Stomach (tissue), 9 donors: ENCODE data around the gene SEC14L6. TPM values are rescaled to one million over a fixed set of nuclear protein-coding genes. Genes with fewer than 3 reads are reported as not detected.

Experiments used
- DNase-seq, 2 donors: peaks; one replicate each; pipeline versions ENCODE4 v3.0.0 to v3.0.0-alpha.2; 2013 to 2019
- H3K27ac ChIP-seq, 5 donors: fragments of 200-600 bp in 4 of 5; sonication (generic) in 4 of 5; one replicate each; pipeline ENCODE4 v1.5.1; 2013 to 2019; ENCODE audit warnings: mild to moderate bottlenecking in 1 of 5, moderate library complexity in 1 of 5
- H3K27me3 ChIP-seq, 3 donors: fragments of 200-600 bp; sonication (generic); one replicate each; pipeline ENCODE4 v1.5.1; 2017 to 2019; ENCODE audit warnings: mixed run types in 1 of 3
- H3K36me3 ChIP-seq, 4 donors: fragments of 200-600 bp; sonication (generic); 1 replicate in 3 of 4; 2 replicates in 1 of 4; pipeline ENCODE4 v1.5.1; 2016 to 2019
- H3K4me1 ChIP-seq, 4 donors: fragments of 200-600 bp; sonication (generic); one replicate each; pipeline ENCODE4 v1.5.1; 2016 to 2019
- H3K4me3 ChIP-seq, 4 donors: fragments of 200-600 bp; sonication (generic) in 3 of 4; one replicate each; pipeline ENCODE4 v1.5.1; 2016 to 2019; ENCODE audit warnings: mild to moderate bottlenecking in 1 of 4
- H3K9me3 ChIP-seq, 4 donors: fragments of 200-600 bp; sonication (generic); one replicate each; pipeline ENCODE4 v1.5.1; 2016 to 2019
- EP300 ChIP-seq: sonication (generic); formaldehyde crosslinking; IDR thresholded peaks from one replicate; pipeline ENCODE4 v1.6.1; 2017; ENCODE audit warnings: antibody characterized with exemption
- POLR2A ChIP-seq, 4 donors: fragments of 450-650 bp; IDR thresholded peaks; one replicate each; pipeline ENCODE4 v1.6.1; 2016; ENCODE audit warnings: antibody characterized with exemption in 4 of 4, control low read depth in 2 of 4, mild to moderate bottlenecking in 1 of 4, moderate library complexity in 1 of 4
- POLR2AphosphoS5 ChIP-seq, 3 donors: sonication (generic); formaldehyde crosslinking; IDR thresholded peaks; one replicate each; pipeline ENCODE4 v1.6.1; 2016; ENCODE audit warnings: antibody characterized with exemption in 3 of 3
- WGBS, 5 donors: extraction: QIAGEN DNeasy Blood & Tissue Kit in 3 of 5; methylation state at CpG; one replicate each; pipeline versions ENCODE4 v1.1.5 to v1.1.7; 2013 to 2018; 5-methylcytosine and 5-hydroxymethylcytosine counted together
- intact Hi-C: fragments of 100-400 bp; cut with DNase I; formaldehyde crosslinking; loops from one replicate; pipeline ENCODE4 v1.15.1; 2023; ENCODE audit warnings: low total_unique reads
- polyA plus RNA-seq, 3 donors: library from polyadenylated mRNA; stranded (reverse); fragments of 200-250 nt; gene quantifications; one replicate each; pipeline ENCODE4 v1.2.3, GENCODE V29; 2013
- total RNA-seq, 5 donors: library from RNA; depleted of rRNA; stranded (reverse); fragments of >200 nt; gene quantifications; one replicate each; pipeline versions ENCODE4 v1.1.0 to v1.2.3, GENCODE V29; 2014 to 2016
- TF ChIP-seq, protein P1 (sequence below), 7 experiments: fragments of 450-650 bp in 4 of 7; fragments of 200-600 bp in 3 of 7; sonication (generic) in 3 of 7; IDR thresholded peaks; one replicate each; pipeline ENCODE4 v1.5.1; 2016 to 2019; ENCODE audit warnings: antibody characterized with exemption in 7 of 7, control low read depth in 2 of 7, mild to moderate bottlenecking in 1 of 7
- donor health status: healthy with polysubstance abuse.
- donor health status: Bipolar disorder and iron deficiency.
- donor health status: healthy.

Gene SEC14L6
- total and polyA plus RNA-seq, 8 donors, result 0.58 to 1.4 (median 0.84) TPM; not detected in 4

DNA sequence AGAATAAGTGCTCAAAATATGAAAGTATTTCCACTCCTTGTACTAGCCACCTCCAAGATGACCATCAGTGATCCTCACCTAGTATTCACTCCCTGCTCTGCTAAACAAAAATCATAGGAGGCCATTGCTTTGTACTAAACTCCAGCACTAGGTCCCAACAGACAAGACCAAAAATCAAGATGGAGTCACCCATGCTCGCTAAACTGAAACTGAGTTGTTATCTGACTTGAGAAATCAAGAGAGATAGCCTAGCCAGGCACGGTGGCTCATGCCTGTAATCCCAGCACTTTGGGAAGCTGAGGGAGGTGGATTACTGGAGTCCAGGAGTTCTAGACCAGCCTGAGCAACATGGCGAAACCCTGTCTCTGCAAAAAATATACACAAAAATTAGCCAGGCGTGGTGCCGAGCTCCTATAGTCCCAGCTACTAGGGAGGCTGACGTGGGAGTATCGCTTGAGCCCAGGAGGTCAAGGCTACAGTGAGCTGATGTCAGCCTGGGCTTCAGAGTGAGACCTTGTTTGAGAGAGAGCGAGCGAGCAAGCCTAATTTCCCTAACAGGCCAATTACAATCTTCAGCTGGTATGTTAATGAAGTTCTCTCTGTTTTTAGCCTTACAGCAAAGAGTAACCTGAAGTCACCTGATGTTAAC is 9.3 kb downstream of the SEC14L6 start:
- 77 to 93% (median 82%) methylated on average over 8 to 9 of the region's 9 CpGs for WGBS, 5 donors
- H3K27me3 ChIP-seq, result peaks cover 0 to 10% (median 6%) of the 10 kb centered on the region in 3 donors
- intact Hi-C loops, result no loop called here
- no peak overlapping the region for H3K4me3 ChIP-seq
- H3K9me3 ChIP-seq, result no peaks in the 10 kb centered on the region
- DNase-seq, result no peak
- no peak overlapping the region for H3K27ac ChIP-seq
- TF ChIP-seq EP300 (no peak), POLR2AphosphoS5 (IDR thresholded peaks at IDR 0.05) (no peak), POLR2A (IDR thresholded peaks at IDR 0.05) (no peak)
- TF ChIP-seq, protein P1, sequence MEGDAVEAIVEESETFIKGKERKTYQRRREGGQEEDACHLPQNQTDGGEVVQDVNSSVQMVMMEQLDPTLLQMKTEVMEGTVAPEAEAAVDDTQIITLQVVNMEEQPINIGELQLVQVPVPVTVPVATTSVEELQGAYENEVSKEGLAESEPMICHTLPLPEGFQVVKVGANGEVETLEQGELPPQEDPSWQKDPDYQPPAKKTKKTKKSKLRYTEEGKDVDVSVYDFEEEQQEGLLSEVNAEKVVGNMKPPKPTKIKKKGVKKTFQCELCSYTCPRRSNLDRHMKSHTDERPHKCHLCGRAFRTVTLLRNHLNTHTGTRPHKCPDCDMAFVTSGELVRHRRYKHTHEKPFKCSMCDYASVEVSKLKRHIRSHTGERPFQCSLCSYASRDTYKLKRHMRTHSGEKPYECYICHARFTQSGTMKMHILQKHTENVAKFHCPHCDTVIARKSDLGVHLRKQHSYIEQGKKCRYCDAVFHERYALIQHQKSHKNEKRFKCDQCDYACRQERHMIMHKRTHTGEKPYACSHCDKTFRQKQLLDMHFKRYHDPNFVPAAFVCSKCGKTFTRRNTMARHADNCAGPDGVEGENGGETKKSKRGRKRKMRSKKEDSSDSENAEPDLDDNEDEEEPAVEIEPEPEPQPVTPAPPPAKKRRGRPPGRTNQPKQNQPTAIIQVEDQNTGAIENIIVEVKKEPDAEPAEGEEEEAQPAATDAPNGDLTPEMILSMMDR (IDR thresholded peaks at IDR 0.05), result no peak
- H3K4me1 ChIP-seq, result peaks cover 6 to 10% (median 6%) of the 10 kb centered on the region in 4 donors
- H3K36me3 ChIP-seq, result no peaks in the 10 kb centered on the region

DNA sequence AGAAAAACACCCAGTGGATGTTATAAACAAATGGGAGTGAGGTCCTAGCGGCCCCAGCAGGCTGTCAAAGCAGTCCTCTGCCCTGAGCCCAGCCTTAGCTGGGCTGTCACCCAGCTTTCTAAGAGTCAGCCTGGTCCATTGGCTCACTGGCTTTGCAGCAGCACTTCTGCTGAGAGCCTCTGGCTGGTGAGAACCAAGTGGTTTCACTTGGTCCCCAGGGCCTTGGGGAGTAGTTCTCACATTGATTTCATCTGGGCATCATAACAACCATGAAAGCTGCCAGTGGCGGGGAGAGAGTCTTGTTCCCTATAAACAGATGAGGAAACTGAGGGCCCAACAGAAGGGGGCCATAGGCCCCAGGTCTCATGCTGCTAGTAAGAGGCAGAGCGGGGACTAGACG is 11.4 kb downstream of the SEC14L6 start:
- Histone ChIP-seq H3K9me3 (no peaks in the 10 kb centered on the region), H3K27ac (no peak overlapping the region), H3K4me1 (no peaks in the 10 kb centered on the region), H3K4me3 (no peak overlapping the region), H3K27me3 (no peaks in the 10 kb centered on the region), H3K36me3 (no peaks in the 10 kb centered on the region)
- DNase-seq, result no peak
- intact Hi-C loops, result no loop called here
- TF ChIP-seq, protein P1 (IDR thresholded peaks at IDR 0.05), result no peak
- TF ChIP-seq EP300 (no peak), POLR2A (IDR thresholded peaks at IDR 0.05) (no peak), POLR2AphosphoS5 (IDR thresholded peaks at IDR 0.05) (no peak)
- WGBS, 5 donors, result 80 to 96% (median 91%) methylated on average over 4 of the region's 4 CpGs

DNA sequence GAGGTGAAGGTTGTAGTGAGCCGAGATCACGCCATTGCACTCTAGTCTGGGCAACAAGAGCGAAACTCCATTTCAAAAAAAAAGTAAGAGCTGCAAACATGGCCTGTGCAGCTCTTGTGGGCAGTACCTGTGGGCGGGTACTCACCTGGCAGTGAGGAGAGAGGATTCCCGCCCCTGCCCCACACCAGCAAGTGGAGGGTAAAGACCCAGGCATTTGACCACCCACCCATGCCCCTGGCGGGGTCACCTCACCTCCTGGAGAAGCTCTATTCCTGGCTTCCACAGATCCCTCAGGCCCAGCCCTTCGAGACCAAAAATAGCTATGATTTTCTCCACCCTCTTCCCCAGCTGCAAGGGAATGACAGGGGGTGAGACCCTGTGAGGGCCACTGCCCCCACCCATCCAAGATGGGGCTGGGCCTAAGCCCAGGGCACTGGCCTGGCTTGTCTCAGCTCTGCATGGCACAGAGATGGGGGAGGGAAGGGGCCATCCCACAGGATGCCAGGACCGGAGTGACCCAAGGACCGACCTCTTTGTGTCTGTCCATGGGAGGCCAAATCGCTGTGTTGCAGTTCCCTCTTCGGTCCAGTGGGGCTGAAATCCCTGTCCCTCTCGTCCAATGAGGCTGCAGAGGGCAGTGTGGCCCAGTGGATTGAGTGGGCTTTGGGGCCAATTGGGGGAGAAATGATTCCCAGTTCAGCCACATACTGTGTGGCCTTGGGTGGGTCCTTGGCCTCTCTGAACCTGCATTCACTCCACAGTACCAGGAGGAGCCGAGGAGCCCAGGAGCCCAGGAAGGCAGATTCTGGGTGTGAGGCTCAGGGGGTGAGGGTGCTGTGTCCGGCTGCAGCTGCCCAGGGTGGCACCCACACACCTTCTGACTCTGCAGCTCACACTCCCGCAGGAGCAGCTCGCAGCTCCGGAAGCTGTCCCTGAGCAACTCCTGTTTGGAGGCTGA is 14.6 kb downstream of the SEC14L6 start:
- 88 to 95% (median 90%) methylated on average over 10 to 17 of the region's 17 CpGs for WGBS, 5 donors

GRCh38 chr22:30526656-30527055 is 19.9 kb downstream of the SEC14L6 start:
- H3K4me1 ChIP-seq, result no peaks in the 10 kb centered on the region
- WGBS, 5 donors, result 82 to 90% (median 89%) methylated on average over 4 of the region's 4 CpGs
- intact Hi-C loops, result no loop called here
- no peaks in the 10 kb centered on the region for H3K36me3 ChIP-seq
- no peaks in the 10 kb centered on the region for H3K27me3 ChIP-seq
- no peak for DNase-seq
- H3K9me3 ChIP-seq, result no peaks in the 10 kb centered on the region
- no peak overlapping the region for H3K27ac ChIP-seq
- no peak overlapping the region for H3K4me3 ChIP-seq
- TF ChIP-seq POLR2A (IDR thresholded peaks at IDR 0.05) (no peak), POLR2AphosphoS5 (IDR thresholded peaks at IDR 0.05) (no peak), EP300 (no peak)
- TF ChIP-seq, protein P1 (IDR thresholded peaks at IDR 0.05), result no peak

More for the DNA sequence above, 14.6 kb downstream of the SEC14L6 start:
- Histone ChIP-seq H3K4me1 (no peaks in the 10 kb centered on the region), H3K27ac (no peak overlapping the region), H3K36me3 (no peaks in the 10 kb centered on the region), H3K9me3 (no peaks in the 10 kb centered on the region), H3K4me3 (no peak overlapping the region), H3K27me3 (no peaks in the 10 kb centered on the region)
- no peak for DNase-seq
- TF ChIP-seq POLR2A (IDR thresholded peaks at IDR 0.05), result no peak
- intact Hi-C loops, result no loop called here
